GM19193 (cell line): ENCODE results near the gene PSMD6.
A peak's percentile ranks its signal among the peaks of the same experiment; 100 is the strongest.

Experiments used
- POLR2A ChIP-seq: IDR thresholded peaks from 4 replicates; pipeline ENCODE4 v1.6.1; 2011; ENCODE audit not compliant: insufficient read depth, insufficient read length; ENCODE audit errors: extremely low read depth

The PSMD6 gene

DNA sequence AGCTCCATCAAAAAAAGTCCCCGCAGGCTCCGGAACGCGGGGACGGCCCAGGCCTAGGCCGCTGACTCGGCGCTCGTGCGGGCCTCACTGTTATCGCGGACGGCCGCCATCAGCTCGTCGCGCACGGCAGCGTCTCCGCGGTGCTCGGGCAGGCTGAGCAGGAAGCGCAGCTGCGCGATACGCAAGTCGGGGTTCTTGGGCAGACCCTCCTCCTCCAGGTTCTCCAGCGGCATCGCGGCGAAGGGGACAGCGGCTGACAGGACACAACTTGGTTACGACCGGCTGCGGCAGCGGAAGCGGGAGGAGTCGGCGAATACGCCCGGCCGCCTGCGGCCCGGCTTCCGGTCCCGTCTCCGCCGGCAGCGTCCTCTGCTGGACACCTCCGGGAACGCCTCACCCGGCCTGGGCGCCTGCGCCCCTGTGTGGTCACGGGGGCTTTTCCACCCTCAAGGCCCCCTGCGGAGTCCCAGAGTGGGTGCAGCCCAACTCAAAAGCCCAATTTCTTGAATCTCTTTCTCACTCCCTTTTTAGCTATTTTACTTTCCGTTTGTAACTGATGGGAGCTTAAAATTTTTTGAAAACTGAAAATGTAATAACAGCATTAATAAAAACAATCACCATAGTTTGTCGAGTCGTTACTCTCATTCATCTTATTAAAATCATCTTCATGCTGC, at the start of gene PSMD6:
PSMD6 (minus strand) TSS at position 308 of the 674 bp plus-strand sequence; CDS start at position 233, 75 bp downstream.
- peak; percentile 88 for TF ChIP-seq POLR2A

DNA sequence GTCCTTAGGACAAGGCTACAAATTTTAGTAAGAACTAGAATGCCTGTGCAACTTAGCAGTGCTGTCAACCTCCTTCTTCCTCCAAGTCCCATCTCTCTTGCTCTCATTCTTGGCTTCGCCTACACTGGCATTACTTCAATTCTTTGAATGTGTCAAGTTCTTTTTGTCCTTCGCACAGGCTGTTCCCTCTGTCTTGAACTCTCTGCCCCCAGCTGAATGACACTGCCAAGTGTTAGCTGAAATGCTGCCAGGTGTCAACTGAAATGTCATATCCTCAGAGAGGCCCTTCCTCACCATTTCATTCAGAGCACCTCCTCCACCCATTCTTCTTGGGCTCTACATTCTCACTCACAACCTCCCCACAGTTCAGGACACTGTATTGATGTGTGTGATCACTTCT, 48.8 kb upstream of the PSMD6 start:
- TF ChIP-seq POLR2A = no peak

DNA sequence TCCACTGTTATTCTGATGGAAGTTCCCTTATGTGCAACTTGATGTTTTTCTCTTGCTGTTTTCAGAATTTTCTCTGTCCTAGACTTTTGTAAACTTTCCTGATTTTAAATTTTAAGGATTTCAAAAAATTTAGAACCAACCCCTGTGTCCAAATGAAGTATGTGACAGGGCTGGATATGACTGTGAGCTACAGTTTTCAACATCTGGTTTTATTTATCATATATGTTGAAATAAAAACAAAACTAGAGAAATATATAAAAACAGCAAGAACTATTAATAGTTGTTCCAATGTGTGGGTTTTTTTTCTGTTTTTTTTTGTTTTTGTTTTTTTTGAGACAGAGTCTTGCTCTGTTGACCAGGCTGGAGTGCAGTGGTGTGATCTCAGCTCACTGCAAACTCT, 47.4 kb upstream of the PSMD6 start:
- no peak for TF ChIP-seq POLR2A

DNA sequence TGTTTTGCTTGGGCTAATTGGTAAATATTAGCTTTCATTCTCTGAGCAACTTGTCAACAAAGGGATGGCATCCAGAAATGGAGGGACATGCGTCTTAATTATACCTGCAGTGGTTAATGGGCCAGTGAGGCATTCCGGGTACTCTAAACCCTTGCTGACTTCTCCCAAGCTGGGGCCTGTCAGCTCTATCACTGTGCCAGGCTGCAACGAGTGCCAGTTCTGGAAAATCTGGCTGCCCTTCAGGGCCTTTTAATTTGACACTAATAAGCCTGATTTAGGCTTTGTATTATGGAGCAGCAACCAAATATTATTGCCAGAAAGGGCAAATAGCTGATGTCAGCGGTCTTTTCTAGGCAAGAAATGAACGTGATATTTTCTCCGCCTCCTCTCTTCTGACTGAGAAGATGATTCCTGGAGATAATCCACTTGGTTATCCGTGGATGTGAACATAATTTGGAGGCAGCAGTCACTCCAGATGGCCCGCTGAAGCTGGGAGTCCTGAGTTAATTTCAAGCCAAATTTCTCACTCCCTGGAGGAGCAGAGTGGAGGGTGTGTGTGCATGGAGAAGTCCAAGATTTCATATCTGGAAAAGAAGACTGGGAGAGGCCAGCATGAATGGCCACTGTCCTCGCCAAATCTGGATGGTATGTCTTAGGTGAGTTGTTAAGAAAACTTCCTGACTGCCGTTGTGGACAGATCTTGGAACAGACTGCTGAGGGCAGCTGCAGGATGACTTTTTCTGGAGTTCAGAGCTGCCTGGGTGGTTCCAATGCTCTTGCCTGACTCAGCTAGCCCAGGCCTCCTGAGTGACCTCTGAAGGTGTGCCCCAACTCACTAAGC, 44.4 kb upstream of the PSMD6 start:
- no peak for TF ChIP-seq POLR2A

DNA sequence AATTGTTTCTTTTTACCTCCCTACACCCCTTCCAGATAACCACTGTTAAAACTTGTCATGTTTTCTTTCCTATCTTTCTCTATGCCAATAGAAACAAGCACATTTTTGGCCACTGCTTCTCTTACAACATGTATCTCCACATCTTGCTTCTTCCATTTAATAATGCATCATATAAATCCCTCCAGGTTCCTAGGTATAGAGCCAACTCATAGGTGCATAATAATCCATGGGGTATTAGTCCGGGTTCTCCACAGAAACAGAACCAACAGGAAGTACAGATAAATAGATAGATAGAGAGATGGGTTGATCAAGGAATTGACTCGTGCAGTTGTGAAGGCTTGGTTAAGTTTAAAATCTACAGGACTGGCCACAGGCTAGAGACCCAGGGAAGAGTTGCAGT, 41.5 kb upstream of the PSMD6 start:
- TF ChIP-seq POLR2A = no peak

DNA sequence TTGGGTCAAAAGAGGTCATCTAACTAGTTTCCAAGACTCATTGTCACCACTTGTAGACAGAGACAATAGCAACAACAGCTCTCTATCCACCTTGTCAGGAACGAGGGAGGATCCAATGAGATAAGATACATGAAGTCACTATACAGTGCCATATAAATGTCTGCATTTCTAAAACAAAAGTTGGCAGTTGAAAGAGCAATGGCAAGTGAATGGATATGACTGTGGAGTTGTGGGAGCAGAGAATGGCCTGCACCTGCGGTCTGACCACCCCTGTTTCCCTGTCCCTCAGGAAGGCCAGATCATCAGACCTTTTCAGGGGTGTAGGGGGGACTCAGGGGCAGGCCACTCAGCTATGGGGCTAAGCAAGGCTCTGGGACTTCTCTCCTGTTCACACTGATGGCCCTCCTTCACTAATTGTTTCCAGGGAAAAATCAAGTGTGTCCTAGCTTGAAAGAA, 40.7 kb upstream of the PSMD6 start:
- TF ChIP-seq POLR2A = no peak

DNA sequence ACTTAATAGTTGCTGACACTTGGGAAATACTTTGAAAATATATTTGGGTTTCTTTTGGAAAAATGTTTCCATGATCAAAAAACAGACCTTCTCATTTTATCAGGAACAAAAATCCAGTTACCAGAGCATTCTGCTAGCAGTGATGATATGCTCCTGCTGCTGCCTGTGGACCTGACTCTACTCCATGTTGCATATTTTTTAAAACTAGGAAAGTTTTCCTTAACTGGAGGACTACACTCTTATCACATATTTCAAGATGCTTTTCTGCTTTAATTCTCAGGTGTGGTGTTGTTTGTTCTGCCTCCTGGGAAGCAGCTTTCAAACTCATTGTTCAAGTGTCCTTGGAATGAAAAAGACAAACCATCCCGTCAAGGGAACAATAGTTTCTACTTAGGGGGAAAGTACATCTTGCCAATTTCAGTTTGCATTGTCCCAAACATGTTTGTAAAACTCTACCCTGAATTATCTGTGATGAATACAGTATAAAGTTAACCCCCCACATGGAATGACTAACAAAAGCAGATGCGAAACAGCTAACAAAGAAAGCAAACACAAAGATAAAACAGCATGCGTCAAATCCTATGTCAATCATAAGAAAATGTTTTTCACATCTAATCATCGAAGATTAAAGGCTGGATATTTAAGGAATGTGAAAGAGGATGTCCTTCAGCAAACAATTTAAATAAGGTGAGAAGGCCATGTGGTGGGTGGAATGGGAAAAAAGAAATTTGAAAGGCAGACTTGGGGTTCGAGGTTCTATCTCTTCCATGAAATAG, 40.1 kb upstream of the PSMD6 start:
- no peak for TF ChIP-seq POLR2A

DNA sequence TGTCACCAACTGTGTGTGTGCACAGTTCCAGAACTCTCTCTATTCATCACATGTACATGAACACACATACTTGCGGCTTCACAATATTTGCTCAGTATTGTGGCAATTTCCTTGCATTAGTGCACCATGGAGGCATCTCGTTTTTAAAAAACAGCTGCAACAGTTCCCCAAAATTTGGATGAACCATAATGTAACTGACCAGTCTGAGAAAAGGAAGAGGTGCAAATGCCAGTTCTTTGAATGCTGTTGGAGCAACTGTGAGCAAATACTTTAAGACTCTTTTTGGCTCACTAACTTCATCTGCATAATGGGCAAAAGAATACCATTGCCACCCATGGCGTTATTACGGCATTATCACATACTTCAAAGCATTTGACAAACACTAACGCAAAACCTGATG, 38.3 kb upstream of the PSMD6 start:
- TF ChIP-seq POLR2A = no peak

DNA sequence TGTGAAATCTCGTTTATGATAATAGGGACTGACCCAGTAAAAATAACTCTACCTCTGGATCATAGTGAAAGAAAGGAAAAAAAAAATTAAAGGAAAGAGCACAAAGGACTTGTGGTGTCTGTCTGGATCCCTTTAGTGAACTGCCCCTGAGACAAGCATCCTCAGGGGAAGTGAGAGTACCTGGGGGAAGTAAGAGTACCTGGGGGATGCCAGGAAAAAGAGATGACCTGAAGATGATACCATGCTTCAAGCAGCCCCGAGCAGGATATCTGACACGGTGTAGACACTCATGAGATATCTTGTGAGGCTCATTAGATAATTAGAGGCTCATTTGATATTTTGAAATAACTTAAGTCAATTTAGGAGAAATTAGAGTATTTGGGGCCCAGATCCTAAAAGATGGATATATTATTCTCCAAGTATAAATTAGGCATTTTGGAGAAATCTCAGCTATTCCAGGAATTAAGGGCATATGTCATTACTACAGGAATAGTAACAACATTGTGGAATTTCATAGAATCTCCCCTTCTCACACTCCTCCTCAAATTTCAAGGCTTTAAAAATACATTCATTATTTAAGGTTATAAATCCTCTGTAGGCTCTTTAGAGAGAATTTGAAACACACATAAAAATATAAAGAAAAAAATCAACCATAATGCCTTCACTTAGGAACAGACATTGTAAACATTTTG, 36.3 kb upstream of the PSMD6 start:
- TF ChIP-seq POLR2A = no peak

DNA sequence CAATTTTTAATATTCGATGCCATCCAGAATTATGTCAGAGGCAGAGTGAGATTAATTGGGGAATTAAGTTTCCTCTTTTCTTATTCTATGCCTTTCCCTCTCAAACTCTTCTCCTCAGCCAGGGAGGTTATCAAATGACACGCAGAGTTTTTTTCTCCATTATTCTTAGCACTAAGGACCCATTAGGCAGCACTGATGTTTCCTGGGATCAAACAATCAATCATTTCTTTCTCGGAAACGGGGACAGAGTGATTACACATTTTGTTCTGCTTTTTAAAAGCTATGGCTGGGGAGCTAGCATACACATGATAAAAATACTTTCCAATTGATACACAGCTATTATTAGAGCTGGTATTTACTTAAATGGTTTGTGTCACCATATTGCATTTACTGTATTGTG, 35.3 kb upstream of the PSMD6 start:
- TF ChIP-seq POLR2A = no peak

DNA sequence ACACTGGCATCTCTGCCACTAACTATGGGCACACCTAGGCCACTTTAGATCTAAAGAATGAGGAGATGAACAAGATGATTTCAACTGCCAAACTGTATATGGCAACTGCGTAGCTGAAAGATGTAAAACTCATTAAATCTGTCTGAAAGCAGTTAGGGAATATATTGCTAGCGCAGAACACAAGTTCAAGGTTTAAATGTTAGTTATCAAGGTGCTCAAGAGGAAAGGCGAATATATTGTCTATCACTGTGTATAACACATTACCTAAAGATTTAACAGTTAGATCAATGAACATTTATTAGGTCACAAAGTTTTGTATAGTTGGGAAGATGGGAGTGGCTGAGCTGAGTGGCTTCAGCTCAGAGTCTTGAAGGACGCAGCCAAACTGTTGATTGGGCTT, 33.9 kb upstream of the PSMD6 start:
- TF ChIP-seq POLR2A = no peak

DNA sequence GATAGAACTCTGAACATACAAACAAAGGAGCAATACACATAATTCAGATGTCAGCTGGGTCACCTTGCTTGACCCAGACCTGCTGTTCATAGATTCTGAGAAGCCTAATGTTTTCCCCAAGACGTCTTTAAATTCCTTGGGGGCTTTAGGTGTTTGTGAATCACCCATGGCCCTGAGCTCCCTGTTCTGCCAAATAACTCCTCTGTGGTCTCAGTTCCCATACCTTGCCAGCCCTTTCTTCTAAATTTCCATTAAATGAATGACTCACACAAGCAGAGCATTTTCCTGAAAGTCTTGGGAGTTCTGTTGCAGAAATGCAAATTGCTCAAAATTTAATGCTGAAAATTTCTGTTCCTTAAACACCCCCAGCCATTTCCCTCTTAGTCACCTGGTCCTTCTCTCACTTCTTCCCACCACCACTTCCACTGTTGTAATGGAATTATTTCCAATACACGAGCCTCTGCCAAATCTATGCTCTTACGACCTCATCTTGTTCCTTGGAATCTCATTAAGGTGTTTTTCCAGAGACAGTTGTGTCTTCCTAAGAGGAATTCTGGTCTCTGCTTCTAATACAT, 33.4 kb upstream of the PSMD6 start:
- no peak for TF ChIP-seq POLR2A

DNA sequence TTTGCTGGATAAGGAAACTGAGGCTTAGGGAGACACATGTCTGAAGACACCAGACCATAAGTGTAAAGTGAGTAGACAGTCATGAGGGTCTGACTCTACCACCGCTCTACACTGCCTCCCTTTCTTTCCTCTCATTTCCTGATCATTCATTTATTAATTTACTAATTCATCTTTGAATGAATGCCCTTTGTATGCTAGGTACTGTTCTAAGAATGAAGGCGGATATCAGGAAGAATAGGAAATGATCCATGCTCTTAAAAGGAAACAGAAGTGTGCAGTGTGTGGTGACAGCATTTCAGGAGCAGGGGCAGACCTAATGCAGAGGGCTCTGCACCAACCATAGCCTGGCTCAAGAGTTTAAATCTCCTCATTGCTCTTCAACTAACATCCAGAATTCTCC, 31.8 kb upstream of the PSMD6 start:
- TF ChIP-seq POLR2A = no peak

DNA sequence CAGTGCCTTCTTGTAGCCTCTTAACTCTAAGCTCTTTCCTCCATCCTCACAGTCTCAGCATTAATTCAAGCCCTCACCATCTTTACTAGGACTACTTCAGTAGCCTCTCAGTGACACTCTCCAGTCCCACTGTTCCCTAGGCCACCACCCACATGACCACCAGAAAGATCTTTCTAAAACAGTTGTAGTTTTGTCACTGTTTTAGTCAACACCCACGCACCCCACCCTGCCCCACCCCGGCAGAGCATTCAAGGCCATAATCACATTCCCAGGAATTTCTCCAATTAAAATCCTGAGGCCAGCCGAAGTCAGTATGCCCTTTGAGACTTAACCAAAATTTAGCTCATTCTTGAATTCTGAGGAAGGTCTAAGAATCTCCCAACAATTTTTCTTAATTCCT, 31.2 kb upstream of the PSMD6 start:
- TF ChIP-seq POLR2A = no peak
